Measurements from ENCODE around the gene TAS2R60. TPM values are rescaled to one million over a fixed set of nuclear protein-coding genes. Genes with fewer than 3 reads are reported as not detected.

The TAS2R60 gene
- total and polyA plus RNA-seq, 2 donors (not counting 3 experiments of a cell fraction or from before 2014, with no cell fraction given): not detected

GRCh38 chr7:143416565-143417149, 26.6 kb upstream of the TAS2R60 start:
- Histone ChIP-seq H2AFZ (ENCODE audit: low read depth, low read length) (no peak overlapping the region), H3K4me1 (ENCODE audit: control insufficient read depth, extremely low read depth, insufficient read depth, low read length) (peaks cover 9% of the 10 kb centered on the region), H3K4me2 (ENCODE audit: insufficient read depth, low read length) (no peak overlapping the region), H3K79me2 (ENCODE audit: control insufficient read depth, insufficient read depth, low read length) (no peaks in the 10 kb centered on the region), H4K20me1 (replicated peaks; ENCODE audit: control insufficient read depth, extremely low read depth, insufficient read depth, low read length) (no peaks in the 10 kb centered on the region), H3K36me3 (ENCODE audit: control insufficient read depth in 2 of 2, extremely low read depth in 1 of 2, insufficient read depth in 2 of 2, low read length in 2 of 2) (no peaks in the 10 kb centered on the region), H3K9me3 (replicated peaks; ENCODE audit: control insufficient read depth, insufficient read depth, low read length) (no peaks in the 10 kb centered on the region), H3K4me3 (replicated peaks in 1 of 3; ENCODE audit: insufficient read depth in 1 of 3, low read depth in 1 of 3, low read length in 3 of 3) (no peak overlapping the region), H3K27ac (ENCODE audit: insufficient read depth, low read depth, low read length) (no peak overlapping the region), H3K9ac (replicated peaks; ENCODE audit: extremely low read depth, insufficient read depth, low read length) (no peak overlapping the region), H3K9me1 (replicated peaks; ENCODE audit: control insufficient read depth, extremely low read depth, insufficient read depth, low read length) (no peaks in the 10 kb centered on the region), H3K27me3 (ENCODE audit: control insufficient read depth in 2 of 2, insufficient read depth in 2 of 2, low read length in 2 of 2) (no peaks in the 10 kb centered on the region)
- POLR2A ChIA-PET: interaction anchor here (1.1 kb wide), 1 partner anchor 32 kb away, joined by 3 read pairs; no protein-coding TSS in a partner anchor
- intact Hi-C loops (cut with micrococcal nuclease): loop anchor here (1.0 to 2.0 kb wide), 6 partner anchors 21 to 176 kb away; no protein-coding TSS in a partner anchor
- TF ChIP-seq CTCF (IDR thresholded peaks at IDR 0.05; ENCODE audit: extremely low read depth in 1 of 2, insufficient read depth in 1 of 2, low read depth in 1 of 2, low read length in 2 of 2): peak; percentile 41 to 59
- TF ChIP-seq, protein P1, sequence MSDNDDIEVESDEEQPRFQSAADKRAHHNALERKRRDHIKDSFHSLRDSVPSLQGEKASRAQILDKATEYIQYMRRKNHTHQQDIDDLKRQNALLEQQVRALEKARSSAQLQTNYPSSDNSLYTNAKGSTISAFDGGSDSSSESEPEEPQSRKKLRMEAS (IDR thresholded peaks at IDR 0.05; ENCODE audit: insufficient read depth, insufficient read length): no peak
- no peak for TF ChIP-seq POLR2AphosphoS5 (IDR thresholded peaks at IDR 0.05; ENCODE audit: insufficient read depth, low read depth, low read length)
- CTCF ChIA-PET: interaction anchor here (0.6 to 4.3 kb wide), 37 partner anchors 10 to 320 kb away, joined by 3 to 52 read pairs (median 4); no protein-coding TSS in a partner anchor
- dilution Hi-C loops (cut with MboI; ENCODE audit: extremely low pct_ligation_motif_present, low sequenced_read_pairs): no loop called here
- FAIRE-seq: peak; percentile 67
- no TSS peak for BruUV-seq (replicated peaks)
- DNase-seq (ENCODE audit: low read depth, low spot score): peak; percentile 56
